Measurements from ENCODE around the gene EN2. TPM values are rescaled to one million over a fixed set of nuclear protein-coding genes. Genes with fewer than 3 reads are reported as not detected.

The EN2 gene
- polyA plus RNA-seq, 2 of the 4 experiments (the other 2 are of a cell fraction): 0.53 to 0.54 TPM

GRCh38 chr7:155456738-155457543 is 988 bp upstream of the EN2 start:
- H3K4me1 ChIP-seq: peaks cover 19% of the 10 kb centered on the region; the same call in 2 of the 3 replicates
- 3% methylated on average over 56 of the region's 69 CpGs for WGBS (ENCODE audit: missing lambda C conversion rate)
- FAIRE-seq: no peak
- CTCF ChIA-PET: interaction anchor here (1.1 to 2.2 kb wide), 2 partner anchors 112 to 142 kb away, joined by 3 to 8 read pairs; no protein-coding TSS in a partner anchor
- peak overlapping the region; percentile 95 for H3K4me2 ChIP-seq
- ATAC-seq: peak; percentile 79 to 85
- H3K9me3 ChIP-seq: no peaks in the 10 kb centered on the region
- POLR2A ChIA-PET: no interaction called here
- peak overlapping the region; percentile 76 to 85 for H3K27ac ChIP-seq
- DNase-seq (ENCODE audit: low read depth in 1 of 2, low spot score in 1 of 2): peak; percentile 85 to 91
- peak overlapping the region; percentile 75 for H3K4me3 ChIP-seq
- TF ChIP-seq MYC (IDR thresholded peaks at IDR 0.05; ENCODE audit: borderline replicate concordance, low read length) (no peak), ZNF302 (CRISPR knock-in tag; IDR thresholded peaks at IDR 0.05) (no peak), CEBPB (IDR thresholded peaks at IDR 0.05) (no peak), RFX5 (IDR thresholded peaks at IDR 0.05) (0 out of 2 replicates have a peak, but pooled peaks have one; percentile 23), PHF8 (IDR thresholded peaks at IDR 0.05; ENCODE audit: borderline replicate concordance, low read depth) (no peak), POLR2A (IDR thresholded peaks at IDR 0.05; ENCODE audit: low read length) (no peak), FOSB (CRISPR knock-in tag; IDR thresholded peaks at IDR 0.05) (no peak), CTCF (IDR thresholded peaks at IDR 0.05) (no peak), CBX2 (IDR thresholded peaks at IDR 0.05; ENCODE audit: borderline replicate concordance, low read depth) (no peak), USF2 (IDR thresholded peaks at IDR 0.05) (peak; percentile 97), HES2 (IDR thresholded peaks at IDR 0.05) (no peak), NFE2L2 (conservative IDR thresholded peaks at IDR 0.05; ENCODE audit: low read length) (no peak), HDAC2 (IDR thresholded peaks at IDR 0.05) (no peak), JUN (IDR thresholded peaks at IDR 0.05) (no peak; a peak in 1 of 5 replicates), SMC3 (IDR thresholded peaks at IDR 0.05) (no peak), FOSL2 (IDR thresholded peaks at IDR 0.05) (no peak), FOSL2 (CRISPR knock-in tag; IDR thresholded peaks at IDR 0.05) (peak; percentile 47), MAX (IDR thresholded peaks at IDR 0.05) (peak; percentile 99), BHLHE40 (IDR thresholded peaks at IDR 0.05; ENCODE audit: low read depth, low read length) (no peak), EHMT2 (IDR thresholded peaks at IDR 0.05; ENCODE audit: low read depth) (no peak), RCOR1 (IDR thresholded peaks at IDR 0.05; ENCODE audit: low read depth, low read length) (no peak), KDM5A (IDR thresholded peaks at IDR 0.05) (no peak), GATA3 (IDR thresholded peaks at IDR 0.05; ENCODE audit: borderline replicate concordance) (no peak), CHD4 (IDR thresholded peaks at IDR 0.05; ENCODE audit: borderline replicate concordance) (no peak), TFCP2L1 (CRISPR knock-in tag; IDR thresholded peaks at IDR 0.05) (0 out of 2 replicates have a peak, but pooled peaks have one; percentile 45), EHF (CRISPR knock-in tag; IDR thresholded peaks at IDR 0.05) (no peak), EP300 (IDR thresholded peaks at IDR 0.05) (no peak), JUNB (IDR thresholded peaks at IDR 0.05) (no peak), MAZ (IDR thresholded peaks at IDR 0.05; ENCODE audit: borderline replicate concordance, low read depth, low read length) (no peak), NPAS2 (CRISPR knock-in tag; IDR thresholded peaks at IDR 0.05; ENCODE audit: borderline replicate concordance) (peak; percentile 55; the same call in 1 of the 2 replicates)
- TF ChIP-seq, protein P1, sequence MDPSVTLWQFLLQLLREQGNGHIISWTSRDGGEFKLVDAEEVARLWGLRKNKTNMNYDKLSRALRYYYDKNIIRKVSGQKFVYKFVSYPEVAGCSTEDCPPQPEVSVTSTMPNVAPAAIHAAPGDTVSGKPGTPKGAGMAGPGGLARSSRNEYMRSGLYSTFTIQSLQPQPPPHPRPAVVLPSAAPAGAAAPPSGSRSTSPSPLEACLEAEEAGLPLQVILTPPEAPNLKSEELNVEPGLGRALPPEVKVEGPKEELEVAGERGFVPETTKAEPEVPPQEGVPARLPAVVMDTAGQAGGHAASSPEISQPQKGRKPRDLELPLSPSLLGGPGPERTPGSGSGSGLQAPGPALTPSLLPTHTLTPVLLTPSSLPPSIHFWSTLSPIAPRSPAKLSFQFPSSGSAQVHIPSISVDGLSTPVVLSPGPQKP (IDR thresholded peaks at IDR 0.05; ENCODE audit: low read depth, low read length): no peak
- TF ChIP-seq, protein P2, sequence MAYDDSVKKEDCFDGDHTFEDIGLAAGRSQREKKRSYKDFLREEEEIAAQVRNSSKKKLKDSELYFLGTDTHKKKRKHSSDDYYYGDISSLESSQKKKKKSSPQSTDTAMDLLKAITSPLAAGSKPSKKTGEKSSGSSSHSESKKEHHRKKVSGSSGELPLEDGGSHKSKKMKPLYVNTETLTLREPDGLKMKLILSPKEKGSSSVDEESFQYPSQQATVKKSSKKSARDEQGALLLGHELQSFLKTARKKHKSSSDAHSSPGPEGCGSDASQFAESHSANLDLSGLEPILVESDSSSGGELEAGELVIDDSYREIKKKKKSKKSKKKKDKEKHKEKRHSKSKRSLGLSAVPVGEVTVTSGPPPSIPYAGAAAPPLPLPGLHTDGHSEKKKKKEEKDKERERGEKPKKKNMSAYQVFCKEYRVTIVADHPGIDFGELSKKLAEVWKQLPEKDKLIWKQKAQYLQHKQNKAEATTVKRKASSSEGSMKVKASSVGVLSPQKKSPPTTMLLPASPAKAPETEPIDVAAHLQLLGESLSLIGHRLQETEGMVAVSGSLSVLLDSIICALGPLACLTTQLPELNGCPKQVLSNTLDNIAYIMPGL (CRISPR knock-in tag; IDR thresholded peaks at IDR 0.05; ENCODE audit: borderline replicate concordance): no peak
